ENCODE data around the gene BUB1B. TPM values are rescaled to one million over a fixed set of nuclear protein-coding genes. Genes with fewer than 3 reads are reported as not detected.
A peak's percentile ranks its signal among the peaks of the same experiment; 100 is the strongest.
"Not testable (repeated sequence)": the region's sequence is repeated elsewhere in the genome, so short reads cannot be mapped to it uniquely, and the experiment has no call there.

BUB1B gene
- total RNA-seq, 1 experiment from 2014 or later, result 83.2 TPM

DNA sequence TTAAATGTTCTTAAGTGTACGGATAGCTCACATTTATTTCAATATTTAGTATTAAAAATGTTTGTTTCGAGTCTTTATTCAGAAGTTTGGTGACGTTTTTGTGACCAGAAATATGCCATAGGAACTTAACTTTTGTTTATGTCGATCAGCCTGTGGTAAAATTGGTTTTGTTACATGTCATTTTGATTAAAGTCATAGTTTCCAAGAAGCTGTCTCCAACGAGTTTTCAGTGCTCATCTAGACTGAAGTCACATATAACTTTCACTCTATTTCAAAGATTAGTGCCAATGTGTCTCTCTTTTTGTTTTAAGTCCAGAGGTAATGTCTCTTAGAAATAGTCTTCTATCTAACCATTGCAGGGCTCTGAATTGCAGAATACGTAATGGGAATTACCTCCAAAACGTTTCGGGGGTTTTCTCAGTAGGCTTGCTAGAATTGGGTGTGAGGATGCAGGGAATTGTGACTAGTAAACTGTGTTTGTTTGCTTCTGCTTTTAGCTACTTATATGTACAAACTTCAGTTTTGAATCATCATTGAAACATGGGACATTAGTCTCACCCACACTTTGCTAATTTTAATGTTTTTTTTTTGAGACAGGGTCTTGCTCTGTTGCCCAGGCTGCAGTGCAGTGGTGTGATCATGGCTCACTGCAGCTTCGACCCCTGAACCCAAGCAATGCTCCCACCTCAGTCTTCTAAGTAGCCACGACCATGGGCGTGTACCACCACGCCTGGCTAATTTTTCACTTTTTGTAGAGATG is 3.0 kb downstream of the BUB1B start:
- Mint-ChIP-seq H3K4me3 (peak overlapping the region in 1 of 2 experiments; percentile 62; a peak in 1 of 5 replicates), H3K27ac (no peak overlapping the region), H3K9me3 (no peaks in the 10 kb centered on the region)

DNA sequence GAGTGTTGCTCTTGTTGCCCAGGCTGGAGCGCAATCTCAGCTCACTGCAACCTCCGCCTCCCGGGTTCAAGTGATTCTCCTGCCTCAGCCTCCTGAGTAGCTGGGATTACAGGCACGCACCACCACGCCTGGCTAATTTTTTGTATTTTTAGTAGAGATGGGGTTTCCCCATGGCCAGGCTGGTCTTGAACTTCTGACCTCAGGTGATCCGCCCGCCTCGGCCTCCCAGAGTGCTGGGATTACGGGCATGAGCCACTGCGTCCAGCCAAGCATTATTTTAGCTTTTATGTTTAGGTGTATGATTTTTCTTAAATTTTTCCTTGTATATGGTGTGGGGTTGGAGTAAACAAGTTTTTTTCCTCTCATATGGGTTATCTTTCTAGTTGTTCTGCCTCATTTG is 6.5 kb downstream of the BUB1B start:
- H2BK5ac ChIP-seq (ENCODE audit: insufficient read length, low read length); H3K4me1 Mint-ChIP-seq; H3K4me3 Mint-ChIP-seq; H3K23ac ChIP-seq (ENCODE audit: insufficient read length, low read depth, low read length); H3K9ac ChIP-seq (ENCODE audit: extremely low read depth, insufficient read length, low read length); H3K9me3 ChIP-seq (ENCODE audit: control insufficient read depth, low read depth, low read length); H4K8ac ChIP-seq (replicated peaks; ENCODE audit: insufficient read length, low read depth, low read length); H2BK12ac ChIP-seq (ENCODE audit: insufficient read length, low read depth, low read length); H3T11ph ChIP-seq (ENCODE audit: low read length); H4K91ac ChIP-seq (ENCODE audit: insufficient read length, low read depth, low read length); H3K14ac ChIP-seq (ENCODE audit: insufficient read depth, low read length); DNase-seq; H3K27me3 ChIP-seq (ENCODE audit: insufficient read depth, low read length); H3K79me1 ChIP-seq (ENCODE audit: insufficient read depth, low read depth, low read length, poor library complexity, severe bottlenecking); H3K56ac ChIP-seq (ENCODE audit: insufficient read length, low read depth, low read length); H3K27ac ChIP-seq (ENCODE audit: insufficient read length, low read depth, low read length); H2BK120ac ChIP-seq (ENCODE audit: low read depth, low read length, poor library complexity, severe bottlenecking); H3K18ac ChIP-seq (ENCODE audit: insufficient read length, low read depth, low read length); H3K9me3 Mint-ChIP-seq; H3K4ac ChIP-seq (ENCODE audit: low read depth, low read length); H3K4me2 ChIP-seq (ENCODE audit: insufficient read depth, insufficient read length, low read length); H4K5ac ChIP-seq (ENCODE audit: insufficient read length, low read depth, low read length); H2AK5ac ChIP-seq (ENCODE audit: insufficient read length, low read length); H3K4me1 ChIP-seq (ENCODE audit: insufficient read depth, low read length); H2AFZ ChIP-seq (ENCODE audit: low read length); H2BK15ac ChIP-seq (ENCODE audit: low read depth, low read length); H3K27me3 Mint-ChIP-seq (ENCODE audit: low read depth); H3K23me2 ChIP-seq (ENCODE audit: insufficient read length, low read depth, low read length, poor library complexity, severe bottlenecking); H2BK20ac ChIP-seq (ENCODE audit: low read depth, low read length, poor library complexity, severe bottlenecking); H4K20me1 ChIP-seq (ENCODE audit: control insufficient read depth, insufficient read depth, insufficient read length): not testable (repeated sequence)
- WGBS (ENCODE audit: extremely low coverage, insufficient read length, low lambda C conversion rate), result no CpG with 5 or more reads among the region's 10 CpGs
- H3K79me2 ChIP-seq (ENCODE audit: insufficient read depth, low read length), result peaks cover 23% of the 10 kb centered on the region
- H3K27ac Mint-ChIP-seq, result peak overlapping the region in 2 of 3 experiments; percentile 30 to 82; a peak in 3 of 7 replicates
- peaks cover 49 to 82% (median 75%) of the 10 kb centered on the region in 3 experiments for H3K36me3 Mint-ChIP-seq (ENCODE audit: insufficient read depth in 1 of 3, low read depth in 3 of 3)

More for the DNA sequence above, 3.0 kb downstream of the BUB1B start:
- Histone ChIP-seq H3K56ac (ENCODE audit: insufficient read length, low read depth, low read length) (no peak overlapping the region), H2BK120ac (ENCODE audit: low read depth, low read length, poor library complexity, severe bottlenecking) (no peak overlapping the region), H3K23ac (ENCODE audit: insufficient read length, low read depth, low read length) (no peak overlapping the region), H2BK5ac (ENCODE audit: insufficient read length, low read length) (no peak overlapping the region), H3K4ac (ENCODE audit: low read depth, low read length) (no peak overlapping the region), H3K9me3 (ENCODE audit: control insufficient read depth, low read depth, low read length) (no peaks in the 10 kb centered on the region), H3K14ac (ENCODE audit: insufficient read depth, low read length) (no peak overlapping the region), H3K9ac (ENCODE audit: extremely low read depth, insufficient read length, low read length) (no peak overlapping the region), H3T11ph (ENCODE audit: low read length) (no peak overlapping the region), H3K27ac (ENCODE audit: insufficient read length, low read depth, low read length) (no peak overlapping the region), H3K79me1 (ENCODE audit: insufficient read depth, low read depth, low read length, poor library complexity, severe bottlenecking) (peaks cover 7% of the 10 kb centered on the region), H4K5ac (ENCODE audit: insufficient read length, low read depth, low read length) (no peak overlapping the region), H3K4me1 (ENCODE audit: insufficient read depth, low read length) (peaks cover 3% of the 10 kb centered on the region; the same call in 1 of the 2 replicates), H2BK15ac (ENCODE audit: low read depth, low read length) (no peak overlapping the region), H2BK20ac (ENCODE audit: low read depth, low read length, poor library complexity, severe bottlenecking) (no peak overlapping the region), H2AFZ (ENCODE audit: low read length) (no peak overlapping the region), H3K27me3 (ENCODE audit: insufficient read depth, low read length) (no peaks in the 10 kb centered on the region), H3K79me2 (ENCODE audit: insufficient read depth, low read length) (peaks cover 37% of the 10 kb centered on the region), H4K91ac (ENCODE audit: insufficient read length, low read depth, low read length) (no peak overlapping the region), H3K4me2 (ENCODE audit: insufficient read depth, insufficient read length, low read length) (peak overlapping the region; percentile 96), H2BK12ac (ENCODE audit: insufficient read length, low read depth, low read length) (no peak overlapping the region), H3K23me2 (ENCODE audit: insufficient read length, low read depth, low read length, poor library complexity, severe bottlenecking) (peaks cover 6% of the 10 kb centered on the region), H4K8ac (replicated peaks; ENCODE audit: insufficient read length, low read depth, low read length) (no peak overlapping the region), H2AK5ac (ENCODE audit: insufficient read length, low read length) (no peak overlapping the region), H3K18ac (ENCODE audit: insufficient read length, low read depth, low read length) (no peak overlapping the region), H4K20me1 (ENCODE audit: control insufficient read depth, insufficient read depth, insufficient read length) (no peaks in the 10 kb centered on the region)
- no CpG with 5 or more reads among the region's 12 CpGs for WGBS (ENCODE audit: extremely low coverage, insufficient read length, low lambda C conversion rate)
- no peaks in the 10 kb centered on the region for H3K27me3 Mint-ChIP-seq (ENCODE audit: low read depth)
- H3K36me3 Mint-ChIP-seq (ENCODE audit: insufficient read depth in 1 of 3, low read depth in 3 of 3), result peaks cover 34 to 55% (median 48%) of the 10 kb centered on the region in 3 experiments
- TF ChIP-seq, protein P1, sequence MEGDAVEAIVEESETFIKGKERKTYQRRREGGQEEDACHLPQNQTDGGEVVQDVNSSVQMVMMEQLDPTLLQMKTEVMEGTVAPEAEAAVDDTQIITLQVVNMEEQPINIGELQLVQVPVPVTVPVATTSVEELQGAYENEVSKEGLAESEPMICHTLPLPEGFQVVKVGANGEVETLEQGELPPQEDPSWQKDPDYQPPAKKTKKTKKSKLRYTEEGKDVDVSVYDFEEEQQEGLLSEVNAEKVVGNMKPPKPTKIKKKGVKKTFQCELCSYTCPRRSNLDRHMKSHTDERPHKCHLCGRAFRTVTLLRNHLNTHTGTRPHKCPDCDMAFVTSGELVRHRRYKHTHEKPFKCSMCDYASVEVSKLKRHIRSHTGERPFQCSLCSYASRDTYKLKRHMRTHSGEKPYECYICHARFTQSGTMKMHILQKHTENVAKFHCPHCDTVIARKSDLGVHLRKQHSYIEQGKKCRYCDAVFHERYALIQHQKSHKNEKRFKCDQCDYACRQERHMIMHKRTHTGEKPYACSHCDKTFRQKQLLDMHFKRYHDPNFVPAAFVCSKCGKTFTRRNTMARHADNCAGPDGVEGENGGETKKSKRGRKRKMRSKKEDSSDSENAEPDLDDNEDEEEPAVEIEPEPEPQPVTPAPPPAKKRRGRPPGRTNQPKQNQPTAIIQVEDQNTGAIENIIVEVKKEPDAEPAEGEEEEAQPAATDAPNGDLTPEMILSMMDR (conservative IDR thresholded peaks at IDR 0.05), result no peak
- peaks cover 6 to 10% of the 10 kb centered on the region in 2 experiments for H3K4me1 Mint-ChIP-seq
- DNase-seq, result no peak

Measured in H9 (cell line).